RWPE2 (cell line): ENCODE measurements around the gene ZC3H7B.

Experiments
- ATAC-seq: fragments of 200-7000 bp; cut with Tn5 transposase; 3 replicates; pipeline ENCODE4 v1.9.1; 2021; ENCODE audit warnings: low read depth
- DNase-seq: peaks from one replicate; pipeline ENCODE4 v3.0.0-alpha.2; 2020; ENCODE audit warnings: low spot score
- H3K27ac ChIP-seq: fragments of 450-650 bp; 2 replicates; pipeline ENCODE4 v1.5.1; 2017; ENCODE audit warnings: mild to moderate bottlenecking; ENCODE audit not compliant: poor library complexity, severe bottlenecking
- H3K27me3 ChIP-seq: fragments of 250-450 bp; sonication (Bioruptor Pico); 2 replicates; pipeline ENCODE4 v1.5.1; 2021; ENCODE audit warnings: mild to moderate bottlenecking, moderate library complexity; ENCODE audit not compliant: insufficient read depth, poor library complexity, severe bottlenecking
- H3K36me3 ChIP-seq: fragments of 250-450 bp; sonication (Bioruptor Pico); 2 replicates; pipeline ENCODE4 v1.5.1; 2020; ENCODE audit warnings: low read depth, mild to moderate bottlenecking, moderate library complexity
- H3K4me1 ChIP-seq: fragments of 250-450 bp; sonication (Bioruptor Pico); 2 replicates; pipeline ENCODE4 v1.5.1; 2021; ENCODE audit warnings: mild to moderate bottlenecking, moderate library complexity; ENCODE audit not compliant: insufficient read depth, poor library complexity, severe bottlenecking
- H3K4me3 ChIP-seq: fragments of 250-450 bp; sonication (Bioruptor Pico); 2 replicates; pipeline ENCODE4 v1.5.1; 2021; ENCODE audit warnings: mild to moderate bottlenecking, moderate library complexity; ENCODE audit not compliant: severe bottlenecking
- H3K9me3 ChIP-seq: fragments of 250-450 bp; sonication (Bioruptor Pico); 2 replicates; pipeline ENCODE4 v1.5.1; 2021; ENCODE audit warnings: mild to moderate bottlenecking, moderate library complexity; ENCODE audit not compliant: severe bottlenecking
- CTCF ChIP-seq: fragments of 450-650 bp; IDR thresholded peaks from one replicate; pipeline ENCODE4 v1.5.1; 2017; ENCODE audit warnings: mild to moderate bottlenecking, moderate library complexity; ENCODE audit not compliant: poor library complexity, severe bottlenecking

Gene ZC3H7B

GRCh38 chr22:41362615-41363014, 61.3 kb downstream of the ZC3H7B start:
- Histone ChIP-seq H3K36me3 (peaks cover 4% of the 10 kb centered on the region; the same call in 1 of the 2 replicates), H3K27me3 (no peaks in the 10 kb centered on the region), H3K27ac (no peak overlapping the region), H3K9me3 (no peaks in the 10 kb centered on the region), H3K4me1 (peaks cover 4% of the 10 kb centered on the region), H3K4me3 (no peak overlapping the region)
- TF ChIP-seq CTCF: no peak
- ATAC-seq: no peak
- DNase-seq: no peak

GRCh38 chr22:41364233-41364632, 62.9 kb downstream of the ZC3H7B start:
- Histone ChIP-seq H3K36me3 (no peaks in the 10 kb centered on the region), H3K27me3 (no peaks in the 10 kb centered on the region), H3K4me1 (peaks cover 4% of the 10 kb centered on the region), H3K4me3 (no peak overlapping the region), H3K9me3 (no peaks in the 10 kb centered on the region), H3K27ac (no peak overlapping the region)
- TF ChIP-seq CTCF: no peak
- no peak for ATAC-seq
- no peak for DNase-seq

- Histone ChIP-seq H3K27ac (no peak overlapping the region), H3K4me1 (peaks cover 4% of the 10 kb centered on the region), H3K4me3 (no peak overlapping the region), H3K36me3 (no peaks in the 10 kb centered on the region), H3K27me3 (no peaks in the 10 kb centered on the region), H3K9me3 (no peaks in the 10 kb centered on the region)
- DNase-seq (no peak), ATAC-seq (no peak)
- TF ChIP-seq CTCF: no peak
Measured at GRCh38 chr22:41364955-41365354, 63.6 kb downstream of the ZC3H7B start.

GRCh38 chr22:41365425-41365824, 64.1 kb downstream of the ZC3H7B start:
- Histone ChIP-seq H3K36me3 (no peaks in the 10 kb centered on the region), H3K9me3 (no peaks in the 10 kb centered on the region), H3K27ac (no peak overlapping the region), H3K27me3 (no peaks in the 10 kb centered on the region), H3K4me3 (no peak overlapping the region), H3K4me1 (peaks cover 4% of the 10 kb centered on the region)
- no peak for ATAC-seq
- no peak for DNase-seq
- no peak for TF ChIP-seq CTCF

- no peaks in the 10 kb centered on the region for H3K9me3 ChIP-seq
- ATAC-seq (no peak; the same call in 2 of the 3 replicates), DNase-seq (no peak)
- H3K4me3 ChIP-seq: no peak overlapping the region
- peaks cover 4% of the 10 kb centered on the region for H3K4me1 ChIP-seq
- no peak overlapping the region for H3K27ac ChIP-seq
- TF ChIP-seq CTCF: no peak
- H3K27me3 ChIP-seq: no peaks in the 10 kb centered on the region
- no peaks in the 10 kb centered on the region for H3K36me3 ChIP-seq
Measured at GRCh38 chr22:41366323-41367029, 65.2 kb downstream of the ZC3H7B start.
